ENCODE results near the gene PHF11.

PHF11 gene

GRCh38 chr13:49495783-49496762 is at the start of gene PHF11:
Gene PHF11 (plus strand): TSS chr13:49495953. CDS start chr13:49496002, 49 bp downstream.
- peak; percentile 85 for DNase-seq (ENCODE audit: low read depth)

GRCh38 chr13:49446473-49446872 is 49.3 kb upstream of the PHF11 start:
- DNase-seq (ENCODE audit: low read depth) = no peak

DNA sequence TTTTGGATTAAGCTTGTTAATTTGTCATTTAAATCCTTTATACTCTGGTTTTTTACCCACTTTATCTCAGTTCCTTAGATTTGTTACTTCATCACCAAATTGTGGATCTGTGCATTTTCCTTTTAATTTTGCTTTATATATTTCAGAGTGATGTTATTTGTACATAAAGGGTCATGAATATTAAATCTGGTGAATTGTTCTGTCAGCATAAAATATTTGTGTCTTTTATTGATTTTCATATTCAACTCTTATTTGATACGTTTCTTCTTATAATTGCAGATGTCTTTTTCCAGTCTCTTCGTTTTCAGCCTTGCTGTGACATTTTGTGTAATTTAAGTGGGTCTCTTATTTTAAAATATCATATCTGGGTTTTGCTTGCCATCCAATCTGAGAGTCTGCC is 47.0 kb upstream of the PHF11 start:
- DNase-seq (ENCODE audit: low read depth) = no peak

GRCh38 chr13:49450105-49450819 is 45.5 kb upstream of the PHF11 start:
- no peak for DNase-seq (ENCODE audit: low read depth)

DNA sequence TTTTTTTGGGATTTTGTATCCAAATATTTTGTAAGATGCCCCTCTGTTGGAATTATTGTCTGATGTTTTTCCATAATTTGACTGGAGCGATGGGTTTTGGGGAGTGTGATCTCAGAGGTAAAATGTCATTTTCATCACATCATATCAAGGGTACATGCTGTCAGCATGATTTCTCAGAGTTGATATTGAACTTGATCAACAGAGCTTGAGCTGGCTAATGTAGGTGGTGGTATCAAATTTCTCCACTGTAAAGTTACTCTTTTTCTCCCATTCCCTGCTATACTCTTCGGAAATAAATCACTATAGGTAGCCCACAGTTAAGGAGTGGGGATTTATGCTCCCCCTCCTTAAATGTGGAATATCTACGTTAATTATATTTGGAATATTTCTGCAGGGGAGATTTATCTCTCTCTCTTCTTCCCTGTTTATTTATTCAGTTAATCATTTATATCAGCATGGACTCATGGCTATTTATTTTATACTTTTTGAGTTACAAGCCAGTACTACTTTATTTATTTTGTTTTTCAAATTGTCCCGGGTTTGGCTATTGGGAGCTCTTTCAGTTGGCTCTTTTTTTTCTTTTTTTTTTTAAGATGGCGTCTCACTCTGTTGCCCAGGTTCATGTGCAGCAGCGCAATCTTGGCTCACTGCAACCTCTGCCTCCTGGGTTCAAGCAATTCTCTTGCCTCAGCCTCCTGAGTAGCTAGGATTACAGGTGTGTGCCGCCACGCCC is 42.9 kb upstream of the PHF11 start:
- no peak for DNase-seq (ENCODE audit: low read depth)

DNA sequence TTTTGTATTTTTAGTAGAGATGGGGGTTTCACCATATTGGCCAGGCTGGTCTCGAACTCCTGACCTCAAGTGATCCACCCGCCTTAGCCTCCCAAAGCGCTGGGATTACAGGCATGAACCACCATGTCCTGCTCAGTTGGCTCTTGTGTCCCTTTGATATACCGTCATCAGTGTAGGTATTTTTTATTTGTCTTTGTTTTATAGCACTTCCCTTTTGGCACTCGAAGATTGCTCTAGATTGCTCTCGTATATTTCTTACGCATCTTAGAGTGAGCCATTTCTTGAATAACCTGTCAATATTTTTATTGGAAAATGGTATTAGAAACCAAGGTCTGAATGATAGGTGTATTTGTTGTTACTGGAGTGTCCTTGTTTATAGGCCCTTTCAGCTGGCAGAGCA is 42.3 kb upstream of the PHF11 start:
- no peak for DNase-seq (ENCODE audit: low read depth)

DNA sequence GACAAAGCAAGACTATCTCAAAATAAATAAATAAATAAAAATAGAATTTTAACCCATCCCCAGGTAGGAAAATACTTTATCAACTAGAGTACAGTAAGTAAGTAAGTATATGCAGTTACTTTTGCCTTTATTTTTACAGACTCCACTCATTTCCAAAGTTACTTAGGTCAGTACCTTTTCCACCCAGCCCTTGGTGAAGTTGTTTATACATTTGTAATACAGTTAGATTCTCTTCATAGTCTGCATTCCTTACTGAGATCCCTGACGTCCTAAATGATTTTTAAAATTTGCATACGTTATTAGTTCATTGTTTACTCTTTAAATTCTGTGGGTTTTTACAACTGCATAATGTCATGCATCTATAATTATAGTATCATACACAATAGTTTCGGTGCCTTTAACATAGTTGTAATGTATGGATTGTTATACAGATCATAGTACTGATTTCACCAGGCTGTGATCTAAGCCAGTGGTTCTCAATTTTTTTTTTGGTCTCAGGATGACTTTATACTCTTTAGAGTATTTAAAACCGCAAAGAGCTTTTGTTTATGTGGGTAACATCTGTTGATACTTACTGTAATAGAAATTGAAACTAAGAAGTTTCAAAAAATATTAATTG is 41.3 kb upstream of the PHF11 start:
- DNase-seq (ENCODE audit: low read depth) = no peak

DNA sequence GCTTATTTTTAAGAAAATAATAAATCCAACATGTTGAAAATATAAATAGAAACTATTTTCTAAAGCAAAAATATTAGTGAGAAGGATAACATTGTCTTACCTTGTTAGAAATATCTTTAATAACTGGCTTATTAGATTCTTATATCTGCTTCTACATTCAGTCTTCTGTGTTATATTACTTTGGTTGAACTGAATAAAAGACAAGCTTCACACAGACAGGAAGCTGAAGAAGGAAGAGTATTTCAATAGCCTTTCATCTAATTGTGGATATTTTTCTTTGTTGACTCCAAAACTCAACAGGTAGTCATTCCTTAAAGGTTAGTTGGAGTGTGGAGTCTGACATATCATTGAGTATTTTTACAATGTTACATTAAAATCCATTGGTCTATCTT is 40.8 kb upstream of the PHF11 start:
- no peak for DNase-seq (ENCODE audit: low read depth)

DNA sequence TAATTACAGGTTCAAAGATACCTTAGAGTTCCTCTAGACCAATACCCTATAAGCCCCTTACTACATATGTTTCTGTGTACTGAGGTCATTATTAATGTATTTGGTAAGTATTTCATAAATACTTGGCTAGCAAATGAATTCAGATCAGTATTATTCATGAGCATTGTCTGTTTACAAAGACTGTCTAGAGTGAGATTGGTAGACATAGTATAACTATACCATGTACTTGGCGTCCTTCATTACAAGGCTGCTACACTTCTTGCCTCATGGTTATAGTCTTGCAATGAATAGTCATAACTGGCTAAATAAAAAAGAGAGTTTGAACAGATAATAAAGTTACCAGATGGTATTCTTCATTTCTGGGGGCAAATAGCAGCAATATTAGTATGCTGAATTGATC is 39.6 kb upstream of the PHF11 start:
- no peak for DNase-seq (ENCODE audit: low read depth)

- no peak for DNase-seq (ENCODE audit: low read depth)
Measured at GRCh38 chr13:49457221-49457620, 38.5 kb upstream of the PHF11 start.

- DNase-seq (ENCODE audit: low read depth) = no peak
Measured at GRCh38 chr13:49459580-49459979, 36.2 kb upstream of the PHF11 start.

DNA sequence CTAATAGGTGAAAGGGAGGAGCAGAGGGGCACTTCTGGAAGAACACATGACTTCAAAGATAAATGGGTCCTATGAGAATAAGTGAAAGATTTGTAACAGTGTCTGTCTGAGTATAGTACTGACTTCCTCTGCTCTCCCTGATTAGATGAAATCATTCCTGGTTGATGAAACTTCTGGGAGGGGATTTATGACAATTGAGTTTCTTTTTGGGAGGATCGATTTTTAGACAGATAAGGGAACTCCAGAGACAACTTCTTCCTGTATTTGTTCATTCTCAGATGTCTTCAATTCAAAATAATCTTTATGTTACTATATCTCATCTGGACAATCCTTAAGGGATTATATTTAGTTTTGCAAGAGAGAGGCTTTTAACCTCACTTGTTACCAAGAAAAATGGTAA is 31.7 kb upstream of the PHF11 start:
- no peak for DNase-seq (ENCODE audit: low read depth)

DNA sequence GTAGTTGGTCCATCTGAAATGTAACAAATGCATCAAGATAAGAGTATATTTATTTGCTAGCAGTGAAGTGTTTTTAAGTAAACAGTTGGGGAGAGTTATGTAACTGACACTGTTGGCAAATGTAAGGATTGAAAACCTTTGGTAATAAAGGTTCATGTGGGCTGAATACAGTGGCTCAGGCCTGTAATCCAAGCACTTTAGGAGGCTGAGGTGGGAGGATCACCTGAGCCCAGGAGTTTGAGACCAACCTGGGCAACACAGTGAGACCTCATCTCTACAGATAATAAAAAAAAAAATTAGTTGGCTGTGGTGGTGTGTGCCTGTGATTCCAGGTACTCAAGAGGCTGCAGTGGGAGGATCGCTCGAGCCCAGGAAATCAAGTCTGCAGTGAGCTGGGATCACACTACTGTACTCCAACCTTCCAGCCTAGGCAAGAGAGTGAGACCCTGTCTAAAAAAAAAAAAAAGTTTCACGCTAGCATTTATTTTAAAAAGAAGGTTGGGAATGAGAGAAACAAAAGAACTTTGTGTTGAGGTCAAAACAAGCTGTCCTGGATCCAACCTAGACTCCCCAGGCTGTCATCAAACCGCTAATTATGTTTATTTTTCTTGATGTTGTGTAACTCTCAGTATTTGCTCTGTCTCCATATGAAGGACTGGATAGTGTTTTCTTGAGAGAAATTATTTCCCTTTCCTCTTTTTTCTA is 31.0 kb upstream of the PHF11 start:
- no peak for DNase-seq (ENCODE audit: low read depth)

DNA sequence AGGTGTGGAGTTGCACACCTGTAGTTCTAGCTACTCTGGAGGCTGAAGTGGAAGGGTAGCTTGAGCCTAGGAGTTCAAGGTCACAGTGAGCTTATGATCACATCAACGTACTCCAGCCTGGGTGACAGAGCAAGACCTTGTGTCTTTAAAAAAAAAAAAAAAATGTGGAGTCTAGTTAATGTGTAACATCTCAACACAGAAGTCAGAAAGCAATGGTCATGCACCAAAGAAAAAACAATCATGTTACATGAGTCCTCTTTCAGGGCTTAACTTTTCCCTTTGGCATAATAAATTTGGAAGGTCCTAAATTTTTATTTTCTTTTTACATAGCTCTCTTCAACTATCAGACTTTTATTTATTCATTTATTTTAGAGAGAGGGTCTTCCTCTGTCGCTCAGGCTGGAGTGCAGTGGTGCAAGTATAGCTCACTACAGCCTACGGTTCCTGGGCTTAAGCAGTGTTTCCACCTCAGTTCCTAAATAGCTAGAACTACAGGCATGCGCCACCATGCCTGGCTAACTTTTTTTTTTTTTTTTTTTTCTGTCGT is 29.4 kb upstream of the PHF11 start:
- no peak for DNase-seq (ENCODE audit: low read depth)

DNA sequence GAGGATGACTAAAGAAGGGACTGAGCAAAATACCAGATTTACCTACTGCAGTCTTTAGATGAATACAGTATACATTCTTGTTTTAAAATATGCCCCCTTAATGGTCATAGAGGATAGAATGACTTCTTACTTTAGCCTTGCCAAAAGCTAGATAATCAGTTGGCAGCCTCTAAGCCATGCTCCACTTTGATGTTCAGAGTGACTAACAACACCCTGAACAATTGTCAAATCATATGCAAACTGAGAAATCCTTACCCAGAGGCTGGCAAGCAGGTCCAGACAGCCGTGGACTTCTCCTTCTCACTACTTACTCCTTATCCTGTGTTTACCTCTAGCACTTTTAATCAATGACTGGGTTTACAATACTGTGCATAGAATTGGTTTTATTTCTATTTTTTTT is 23.6 kb upstream of the PHF11 start:
- no peak for DNase-seq (ENCODE audit: low read depth)

GRCh38 chr13:49476529-49476928 is 19.2 kb upstream of the PHF11 start:
- no peak for DNase-seq (ENCODE audit: low read depth)

GRCh38 chr13:49481788-49482187 is 14.0 kb upstream of the PHF11 start:
- DNase-seq (ENCODE audit: low read depth) = no peak

GRCh38 chr13:49488563-49488962 is 7.2 kb upstream of the PHF11 start:
- DNase-seq (ENCODE audit: low read depth) = no peak

DNA sequence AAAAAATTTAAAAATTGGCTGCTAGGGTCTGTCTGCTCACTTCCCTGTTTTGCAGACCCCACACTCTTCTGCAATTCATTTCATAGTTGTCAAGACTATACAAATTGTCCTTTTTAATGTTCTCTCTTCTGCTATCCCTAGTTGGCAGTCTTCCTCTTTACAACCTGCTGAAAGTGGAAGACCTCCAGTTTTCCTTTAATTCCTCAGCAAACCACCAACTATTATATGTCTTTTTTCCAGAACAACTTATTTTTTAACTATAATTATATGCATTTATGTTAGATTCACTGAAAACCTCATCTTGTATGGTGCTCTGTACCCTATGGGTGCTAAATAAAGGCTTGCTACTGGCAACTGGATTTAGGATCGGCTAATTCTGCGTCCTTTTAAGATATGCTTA is 1.1 kb upstream of the PHF11 start:
- no peak for DNase-seq (ENCODE audit: low read depth)

GRCh38 chr13:49496837-49497236 is 1.1 kb downstream of the PHF11 start:
- peak; percentile 48 for DNase-seq (ENCODE audit: low read depth)

GRCh38 chr13:49497272-49497671 is 1.5 kb downstream of the PHF11 start:
- DNase-seq (ENCODE audit: low read depth) = no peak
